Subcutaneous adipose tissue (tissue), 4 donors: Measurements from ENCODE around the gene LTF. TPM values are rescaled to one million over a fixed set of nuclear protein-coding genes. Genes with fewer than 3 reads are reported as not detected.

ENCODE experiments used
- CTCF ChIP-seq: fragments of 450-650 bp; IDR thresholded peaks from one replicate; pipeline ENCODE4 v1.5.1; 2016; ENCODE audit warnings: low read depth, mild to moderate bottlenecking, control low read depth, antibody characterized with exemption, moderate library complexity
- total RNA-seq, 4 donors: library from RNA; depleted of rRNA; stranded (reverse); fragments of >200 nt; gene quantifications; one replicate each; pipeline ENCODE4 v1.1.0, GENCODE V29; 2016

LTF gene
- total RNA-seq, 4 donors from 2014 or later: 1.2 to 17.9 (median 7.2) TPM

GRCh38 chr3:46401579-46401978, 63.1 kb downstream of the LTF start:
- no peak for TF ChIP-seq CTCF

- TF ChIP-seq CTCF: no peak
Measured at GRCh38 chr3:46400846-46401245, 63.9 kb downstream of the LTF start.

GRCh38 chr3:46400000-46400734, 64.5 kb downstream of the LTF start:
- TF ChIP-seq CTCF: no peak

- TF ChIP-seq CTCF: no peak
Measured at GRCh38 chr3:46399557-46399956, 65.1 kb downstream of the LTF start.

DNA sequence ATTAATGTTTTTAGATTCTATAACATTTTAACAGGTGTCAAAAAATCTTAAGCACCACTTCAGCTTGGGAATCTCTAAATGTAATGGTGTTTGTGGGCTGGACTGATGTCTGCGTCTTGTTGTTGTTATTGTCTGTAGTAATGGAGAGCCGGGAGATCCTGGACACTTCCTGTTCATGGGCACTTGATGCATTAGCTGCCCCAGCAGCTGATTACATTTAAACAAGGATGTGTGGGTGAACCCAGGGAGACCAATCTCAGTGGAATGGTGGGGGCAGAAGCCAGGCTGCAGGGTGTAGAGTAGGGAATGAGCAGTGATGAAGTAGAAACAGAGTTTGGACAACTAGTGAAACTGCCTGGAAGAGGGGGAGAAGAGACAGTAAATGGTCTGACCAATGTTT, 65.6 kb downstream of the LTF start:
- no peak for TF ChIP-seq CTCF

DNA sequence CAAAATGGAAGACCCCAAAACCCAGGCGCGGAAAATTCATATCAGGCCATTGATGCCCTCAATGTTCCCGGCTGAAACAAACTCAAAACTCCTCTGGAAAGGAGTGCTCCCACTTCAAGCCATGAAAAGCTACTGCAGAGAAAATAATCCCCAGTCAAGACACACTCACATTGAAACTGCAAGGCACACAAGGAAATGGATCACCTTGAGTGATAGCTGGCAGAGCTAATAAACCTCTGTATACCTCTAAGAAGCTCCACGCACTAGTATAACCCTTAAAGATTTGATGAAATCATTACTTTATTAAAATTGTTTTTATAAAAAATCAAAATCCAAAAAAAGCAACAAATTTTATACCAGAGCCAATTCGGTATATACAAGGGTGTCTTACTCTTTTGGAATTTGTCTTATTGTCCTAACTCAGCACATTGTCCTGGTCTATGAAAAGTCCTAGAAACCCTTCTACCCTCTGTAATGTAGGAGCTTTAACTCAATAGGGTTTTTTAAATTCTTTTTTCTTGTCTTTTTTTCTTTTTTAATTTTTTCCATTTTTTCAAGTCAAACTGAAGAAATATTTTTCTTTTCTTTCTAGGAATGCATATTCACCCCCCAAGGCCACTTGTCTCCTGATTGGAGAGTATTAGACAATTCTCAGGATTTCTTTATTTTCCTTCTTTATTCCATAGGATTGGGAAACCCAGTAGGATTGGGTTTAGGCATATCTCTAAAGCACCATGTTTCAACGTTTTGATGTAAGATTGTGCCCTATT, 66.3 kb downstream of the LTF start:
- TF ChIP-seq CTCF: no peak

- TF ChIP-seq CTCF: no peak
Measured at GRCh38 chr3:46397111-46397510, 67.6 kb downstream of the LTF start.
